ENCODE results near the gene PABPC1L. TPM values are rescaled to one million over a fixed set of nuclear protein-coding genes. Genes with fewer than 3 reads are reported as not detected.

The PABPC1L gene
- total RNA-seq, 1 experiment from 2014 or later = 42.2 TPM

- CTCF ChIA-PET = no interaction called here
- BruUV-seq (replicated peaks) = no TSS peak
- POLR2A ChIA-PET (ENCODE audit: low non-redundant PET) = no interaction called here
Measured at GRCh38 chr20:44886266-44886651, 23.6 kb upstream of the PABPC1L start.

GRCh38 chr20:44886828-44887227 lies 23.0 kb upstream of the PABPC1L start:
- Histone ChIP-seq H3K9me3 (ENCODE audit: low read depth, low read length, poor library complexity, severe bottlenecking) (no peaks in the 10 kb centered on the region), H3K36me3 (ENCODE audit: insufficient read depth, low read length, poor library complexity, severe bottlenecking) (peaks cover 4% of the 10 kb centered on the region), H3K4me3 (ENCODE audit: low read depth, low read length, poor library complexity, severe bottlenecking) (peak overlapping the region; percentile 91), H3K27ac (ENCODE audit: low read depth, low read length, poor library complexity, severe bottlenecking) (peak overlapping the region; percentile 97), H3K27me3 (replicated peaks; ENCODE audit: insufficient read depth, low read depth, low read length, poor library complexity) (no peaks in the 10 kb centered on the region), H3K4me1 (ENCODE audit: insufficient read depth, low read length, poor library complexity, severe bottlenecking) (peaks cover 20% of the 10 kb centered on the region)
- TF ChIP-seq EZH2 (IDR thresholded peaks at IDR 0.05; ENCODE audit: borderline replicate concordance, low read depth, low read length, poor library complexity, severe bottlenecking) = no peak
- no peak for TF ChIP-seq CTCF (conservative IDR thresholded peaks at IDR 0.05; ENCODE audit: low read depth, low read length)
- BruUV-seq (replicated peaks) = TSS peak; percentile 49
- CTCF ChIA-PET = no interaction called here
- POLR2A ChIA-PET (ENCODE audit: low non-redundant PET) = no interaction called here
- no peak for DNase-seq (ENCODE audit: low spot score)
- intact Hi-C loops (cut with micrococcal nuclease; ENCODE audit: unreplicated experiment) = no loop called here

More at GRCh38 chr20:44886266-44886651, 23.6 kb upstream of the PABPC1L start:
- H3K27ac ChIP-seq (ENCODE audit: low read depth, low read length, poor library complexity, severe bottlenecking) = peak overlapping the region; percentile 97
- no peak for TF ChIP-seq EZH2 (IDR thresholded peaks at IDR 0.05; ENCODE audit: borderline replicate concordance, low read depth, low read length, poor library complexity, severe bottlenecking)
- TF ChIP-seq CTCF (conservative IDR thresholded peaks at IDR 0.05; ENCODE audit: low read depth, low read length) = no peak
- peak overlapping the region; percentile 91 for H3K4me3 ChIP-seq (ENCODE audit: low read depth, low read length, poor library complexity, severe bottlenecking)
- H3K9me3 ChIP-seq (ENCODE audit: low read depth, low read length, poor library complexity, severe bottlenecking) = no peaks in the 10 kb centered on the region
- no peaks in the 10 kb centered on the region for H3K27me3 ChIP-seq (replicated peaks; ENCODE audit: insufficient read depth, low read depth, low read length, poor library complexity)
- no peak for DNase-seq (ENCODE audit: low spot score)
- intact Hi-C loops (cut with micrococcal nuclease; ENCODE audit: unreplicated experiment) = no loop called here
- H3K4me1 ChIP-seq (ENCODE audit: insufficient read depth, low read length, poor library complexity, severe bottlenecking) = peaks cover 20% of the 10 kb centered on the region
- peaks cover 4% of the 10 kb centered on the region for H3K36me3 ChIP-seq (ENCODE audit: insufficient read depth, low read length, poor library complexity, severe bottlenecking)

- ChIA-PET CTCF (no interaction called here), POLR2A (ENCODE audit: low non-redundant PET) (no interaction called here)
- no peaks in the 10 kb centered on the region for H3K9me3 ChIP-seq (ENCODE audit: low read depth, low read length, poor library complexity, severe bottlenecking)
- no TSS peak for BruUV-seq (replicated peaks)
- peak overlapping the region; percentile 91 for H3K4me3 ChIP-seq (ENCODE audit: low read depth, low read length, poor library complexity, severe bottlenecking)
- H3K27ac ChIP-seq (ENCODE audit: low read depth, low read length, poor library complexity, severe bottlenecking) = peak overlapping the region; percentile 97
- H3K4me1 ChIP-seq (ENCODE audit: insufficient read depth, low read length, poor library complexity, severe bottlenecking) = peaks cover 20% of the 10 kb centered on the region
- H3K36me3 ChIP-seq (ENCODE audit: insufficient read depth, low read length, poor library complexity, severe bottlenecking) = peaks cover 4% of the 10 kb centered on the region
- peak; percentile 9 for DNase-seq (ENCODE audit: low spot score)
- TF ChIP-seq CTCF (conservative IDR thresholded peaks at IDR 0.05; ENCODE audit: low read depth, low read length) = no peak
- no peak for TF ChIP-seq EZH2 (IDR thresholded peaks at IDR 0.05; ENCODE audit: borderline replicate concordance, low read depth, low read length, poor library complexity, severe bottlenecking)
- no peaks in the 10 kb centered on the region for H3K27me3 ChIP-seq (replicated peaks; ENCODE audit: insufficient read depth, low read depth, low read length, poor library complexity)
- intact Hi-C loops (cut with micrococcal nuclease; ENCODE audit: unreplicated experiment) = no loop called here
Measured at GRCh38 chr20:44887466-44887865, 22.4 kb upstream of the PABPC1L start.

Measured in A673 (cell line).